NT2/D1 (cell line): ENCODE data around the gene ST8SIA2.

Experiments
- SUZ12 ChIP-seq: IDR thresholded peaks from 2 replicates; pipeline ENCODE4 v1.6.1; 2011; ENCODE audit not compliant: insufficient read length, insufficient read depth; ENCODE audit errors: extremely low read depth
- ZNF274 ChIP-seq: IDR thresholded peaks from 2 replicates; pipeline ENCODE4 v1.6.1; 2011; ENCODE audit warnings: mild to moderate bottlenecking, low read depth, low read length

DNA sequence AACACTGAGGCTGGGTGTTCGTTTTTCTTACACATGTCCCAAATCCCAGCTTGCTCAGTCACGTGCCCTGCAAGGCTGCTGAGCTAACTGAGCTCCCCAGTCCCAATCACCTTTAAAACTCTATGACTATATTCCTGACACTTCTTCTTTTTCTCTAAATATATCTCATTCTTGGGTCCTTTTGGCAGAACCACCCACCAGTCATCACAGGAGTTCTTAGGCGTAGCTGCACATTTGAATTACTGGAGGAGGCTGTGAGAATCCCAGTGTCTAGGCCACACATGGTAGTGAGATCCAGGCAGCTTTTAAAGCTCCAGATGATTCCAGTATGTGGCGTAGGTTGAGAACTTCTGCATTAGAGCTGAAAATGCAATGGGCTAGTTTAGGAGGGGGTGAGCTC lies 66.3 kb downstream of the ST8SIA2 start:
- TF ChIP-seq SUZ12 (no peak), ZNF274 (no peak)
